Tibial nerve (tissue), 3 donors: ENCODE data around the gene TP63.

Experiments
- POLR2A ChIP-seq, 2 donors: fragments of 450-650 bp; IDR thresholded peaks; one replicate each; pipeline ENCODE4 v1.6.1; 2017; ENCODE audit warnings: antibody characterized with exemption in 2 of 2, mild to moderate bottlenecking in 2 of 2, moderate library complexity in 2 of 2
- TF ChIP-seq, protein P1 (sequence below), 5 experiments: fragments of 200-600 bp in 3 of 5; fragments of 450-650 bp in 2 of 5; sonication (generic) in 3 of 5; IDR thresholded peaks; one replicate each; pipeline ENCODE4 v1.5.1; 2016 to 2019; ENCODE audit warnings: antibody characterized with exemption in 5 of 5, mild to moderate bottlenecking in 3 of 5, moderate library complexity in 2 of 5

DNA sequence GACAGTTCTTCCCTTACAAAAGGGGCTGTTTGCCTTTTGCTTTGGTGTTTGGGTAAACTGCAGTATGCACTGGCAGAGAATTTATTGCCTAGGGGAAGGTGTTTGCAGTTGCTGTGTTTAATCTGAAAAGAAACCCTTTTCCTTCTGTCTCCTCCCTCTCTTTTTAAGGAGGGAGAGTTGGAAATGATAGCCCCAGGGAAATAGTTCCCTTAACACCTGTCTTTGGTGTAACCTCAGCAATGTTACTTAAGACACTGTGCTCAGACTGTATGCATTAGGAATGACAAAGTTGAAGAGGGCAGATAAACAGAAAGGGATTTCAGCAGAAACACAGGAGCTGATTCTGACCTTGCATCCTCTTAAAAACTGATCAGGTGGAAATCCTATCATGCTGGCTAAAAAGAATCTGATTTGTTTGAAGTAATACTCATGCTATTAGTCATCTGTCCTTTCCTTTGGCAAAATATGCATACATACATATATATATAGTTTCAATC lies 125.4 kb downstream of the TP63 start:
- no peak for TF ChIP-seq POLR2A (IDR thresholded peaks at IDR 0.05)
- TF ChIP-seq, protein P1, sequence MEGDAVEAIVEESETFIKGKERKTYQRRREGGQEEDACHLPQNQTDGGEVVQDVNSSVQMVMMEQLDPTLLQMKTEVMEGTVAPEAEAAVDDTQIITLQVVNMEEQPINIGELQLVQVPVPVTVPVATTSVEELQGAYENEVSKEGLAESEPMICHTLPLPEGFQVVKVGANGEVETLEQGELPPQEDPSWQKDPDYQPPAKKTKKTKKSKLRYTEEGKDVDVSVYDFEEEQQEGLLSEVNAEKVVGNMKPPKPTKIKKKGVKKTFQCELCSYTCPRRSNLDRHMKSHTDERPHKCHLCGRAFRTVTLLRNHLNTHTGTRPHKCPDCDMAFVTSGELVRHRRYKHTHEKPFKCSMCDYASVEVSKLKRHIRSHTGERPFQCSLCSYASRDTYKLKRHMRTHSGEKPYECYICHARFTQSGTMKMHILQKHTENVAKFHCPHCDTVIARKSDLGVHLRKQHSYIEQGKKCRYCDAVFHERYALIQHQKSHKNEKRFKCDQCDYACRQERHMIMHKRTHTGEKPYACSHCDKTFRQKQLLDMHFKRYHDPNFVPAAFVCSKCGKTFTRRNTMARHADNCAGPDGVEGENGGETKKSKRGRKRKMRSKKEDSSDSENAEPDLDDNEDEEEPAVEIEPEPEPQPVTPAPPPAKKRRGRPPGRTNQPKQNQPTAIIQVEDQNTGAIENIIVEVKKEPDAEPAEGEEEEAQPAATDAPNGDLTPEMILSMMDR (IDR thresholded peaks at IDR 0.05), result no peak
